Measurements from ENCODE around the gene OOSP1.
"Not testable (repeated sequence)": the region's sequence is repeated elsewhere in the genome, so short reads cannot be mapped to it uniquely, and the experiment has no call there.

Gene OOSP1

DNA sequence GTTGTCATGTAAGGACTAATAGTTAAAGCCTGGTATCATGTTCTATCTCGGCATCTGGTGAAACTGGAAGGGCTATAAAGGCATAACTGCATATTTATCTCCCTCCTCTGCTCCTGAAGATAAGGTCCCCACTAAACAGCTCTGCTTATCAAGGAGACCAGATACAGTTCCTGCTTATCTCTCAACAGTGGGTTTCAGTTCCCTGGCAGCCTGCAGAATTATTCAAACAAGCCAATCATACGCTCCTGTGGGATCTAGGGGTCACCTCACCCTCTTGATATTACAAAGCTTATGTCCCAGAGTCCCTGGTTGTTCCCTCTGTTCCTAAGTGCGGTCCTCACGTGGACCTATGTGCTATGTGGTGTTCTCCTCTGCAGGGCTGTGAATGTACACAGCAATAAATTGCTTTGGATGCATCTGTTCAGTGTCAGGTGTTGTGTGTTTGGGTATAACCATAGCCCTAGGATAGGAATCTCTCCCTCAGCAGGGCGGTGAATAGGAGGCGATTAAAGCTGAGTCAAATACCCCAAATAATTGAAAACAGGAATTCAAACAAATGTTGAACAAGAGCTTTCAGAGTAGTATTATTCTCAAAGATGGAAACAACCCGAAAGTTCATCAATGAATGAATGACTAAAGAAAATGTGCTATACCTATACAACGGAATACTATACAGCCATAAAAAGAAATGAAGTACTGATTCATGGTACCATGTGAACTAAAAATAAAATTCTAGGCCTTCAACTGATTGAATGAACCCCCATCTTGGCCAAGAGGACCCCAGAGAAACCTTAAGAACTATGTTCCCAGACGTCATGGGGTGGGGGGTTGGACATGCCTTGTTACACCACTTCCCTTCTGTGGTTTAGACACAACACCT lies 22.5 kb downstream of the OOSP1 start:
- DNase-seq: no peak

GRCh38 chr11:59962107-59962482 lies 23.9 kb downstream of the OOSP1 start:
- DNase-seq: no peak

DNA sequence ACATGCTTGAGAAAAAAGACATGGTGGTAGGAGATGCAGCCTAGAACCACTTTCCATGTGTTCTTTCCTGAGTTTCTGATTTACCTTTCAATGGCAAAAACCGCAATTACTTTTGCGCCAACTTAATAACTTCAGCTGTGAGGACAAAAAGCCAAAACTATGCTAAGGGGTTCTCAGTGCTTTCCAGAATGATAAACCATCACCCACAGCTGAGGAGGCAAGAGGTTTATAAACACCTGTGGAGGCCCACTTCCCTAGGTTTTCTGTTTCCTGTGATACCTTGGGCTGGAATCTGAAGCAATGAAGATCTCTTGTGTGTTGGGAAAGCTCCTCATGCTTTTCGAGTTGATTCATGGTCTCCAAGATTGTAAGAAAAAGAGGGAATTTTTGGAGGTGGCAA lies 25.5 kb downstream of the OOSP1 start, which contains the start of gene OOSP4A:
TSS of gene OOSP4A (plus strand) at position 301 of the 400 bp plus-strand sequence. CDS start at position 301, 0 bp downstream.
- no peak for DNase-seq

GRCh38 chr11:59965424-59965823 lies 27.2 kb downstream of the OOSP1 start:
- DNase-seq: no peak

- DNase-seq: no peak
Observed at GRCh38 chr11:59966201-59966600, 28.0 kb downstream of the OOSP1 start.

GRCh38 chr11:59967677-59968394 lies 29.6 kb downstream of the OOSP1 start:
- DNase-seq: no peak

- DNase-seq: no peak
Observed at GRCh38 chr11:59968395-59968783, 30.2 kb downstream of the OOSP1 start.

DNA sequence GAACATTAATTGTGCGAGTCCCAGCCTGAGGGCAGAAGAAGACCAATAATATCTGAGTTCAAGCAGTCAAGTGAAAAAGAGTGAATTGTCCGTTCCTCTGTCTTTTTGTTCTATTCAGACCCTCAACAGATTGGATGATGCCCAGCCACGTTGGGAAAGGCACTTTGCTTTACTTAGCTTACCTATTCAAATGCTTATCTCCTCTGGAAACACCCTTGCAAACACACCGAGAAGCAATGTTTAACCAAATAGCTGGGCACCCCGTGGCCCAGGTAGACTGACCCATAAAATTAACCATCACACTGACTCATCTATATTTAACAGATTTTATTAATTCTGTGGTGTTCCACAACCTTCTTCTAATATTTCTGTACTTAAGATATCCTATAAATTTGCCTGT lies 34.9 kb downstream of the OOSP1 start:
- no peak for DNase-seq

DNA sequence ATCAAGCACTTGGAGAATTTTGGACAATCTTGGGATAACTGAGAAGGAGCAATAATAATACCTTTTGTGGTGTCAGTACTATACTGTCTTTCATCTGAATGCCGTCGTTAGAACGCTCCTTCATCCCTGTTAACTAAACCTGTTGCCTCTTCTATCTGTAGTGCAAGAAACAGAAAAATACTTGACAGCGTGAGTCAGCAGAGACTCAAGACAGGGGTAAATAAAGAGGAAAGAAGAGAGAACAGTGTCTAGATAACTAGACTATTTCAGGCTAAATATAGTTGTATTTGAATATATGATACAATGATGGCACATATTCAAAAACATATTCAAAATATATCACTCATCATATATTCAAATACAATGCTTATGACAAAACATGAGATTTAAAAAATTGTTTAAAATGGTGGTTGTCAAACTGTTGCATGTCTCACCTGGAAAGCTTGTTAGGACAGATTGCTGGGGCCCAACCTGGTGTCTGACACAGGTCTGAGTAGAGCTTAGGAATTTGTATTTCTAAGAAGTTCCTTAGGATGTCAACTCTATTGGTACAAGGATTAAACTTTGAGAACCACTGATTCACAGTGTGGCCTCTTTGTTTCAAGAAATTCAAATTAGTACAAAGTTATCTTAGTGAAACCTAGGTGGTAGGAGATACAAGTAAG lies 43.0 kb downstream of the OOSP1 start:
- DNase-seq: no peak

DNA sequence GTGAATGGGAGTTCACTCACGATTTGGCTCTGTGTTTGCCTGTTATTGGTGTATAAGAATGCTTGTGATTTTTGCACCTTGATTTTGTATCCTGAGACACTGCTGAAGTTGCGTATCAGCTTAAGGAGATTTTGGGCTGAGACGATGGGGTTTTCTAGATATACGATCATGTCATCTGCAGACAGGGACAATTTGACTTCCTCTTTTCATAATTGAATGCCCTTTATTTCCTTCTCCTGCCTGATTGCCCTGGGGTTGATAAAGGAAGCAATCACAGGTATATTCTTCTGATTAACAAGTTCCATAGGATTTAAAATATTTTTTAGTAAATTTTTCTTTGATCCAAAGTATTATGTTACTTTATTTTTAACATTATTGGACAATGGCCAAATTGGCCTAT lies 43.8 kb downstream of the OOSP1 start:
- DNase-seq: not testable (repeated sequence)

DNA sequence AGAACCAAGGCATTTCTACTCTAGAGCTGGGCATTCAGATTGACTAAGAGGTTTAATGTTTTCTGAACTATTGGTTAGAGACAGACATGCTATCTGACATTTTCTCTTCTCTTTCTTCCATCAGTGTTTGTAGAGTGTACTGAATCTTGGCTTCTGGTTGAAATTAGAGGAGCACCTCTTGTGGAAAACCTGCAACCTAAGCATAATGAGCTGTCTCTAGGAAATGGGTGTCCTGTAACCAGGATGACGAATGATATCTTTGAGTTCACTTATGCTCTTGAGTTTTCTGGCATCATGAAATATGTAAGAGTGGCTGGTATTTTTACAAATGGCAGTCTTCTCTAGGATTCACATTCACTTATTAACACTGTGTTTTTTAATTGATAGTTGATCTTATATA lies 45.0 kb downstream of the OOSP1 start:
- DNase-seq: no peak

DNA sequence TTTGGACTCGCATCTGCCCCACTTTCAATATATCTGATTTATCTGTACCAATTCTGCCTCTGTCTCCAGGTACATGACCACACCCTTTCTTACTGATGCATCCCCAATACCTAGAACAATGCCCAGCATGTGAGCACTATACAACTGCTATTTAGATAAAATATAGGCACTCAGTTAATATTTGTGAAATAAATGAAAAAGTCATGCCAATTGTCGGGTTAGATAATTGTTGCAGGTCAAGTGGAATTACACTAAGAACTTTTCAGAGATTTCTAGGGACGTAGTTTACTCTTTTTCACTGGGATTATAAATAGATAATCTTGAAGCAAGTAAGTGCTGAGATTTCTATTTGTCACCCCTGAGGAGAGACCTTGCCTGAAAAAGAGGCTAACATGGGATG lies 46.1 kb downstream of the OOSP1 start:
- DNase-seq: no peak

DNA sequence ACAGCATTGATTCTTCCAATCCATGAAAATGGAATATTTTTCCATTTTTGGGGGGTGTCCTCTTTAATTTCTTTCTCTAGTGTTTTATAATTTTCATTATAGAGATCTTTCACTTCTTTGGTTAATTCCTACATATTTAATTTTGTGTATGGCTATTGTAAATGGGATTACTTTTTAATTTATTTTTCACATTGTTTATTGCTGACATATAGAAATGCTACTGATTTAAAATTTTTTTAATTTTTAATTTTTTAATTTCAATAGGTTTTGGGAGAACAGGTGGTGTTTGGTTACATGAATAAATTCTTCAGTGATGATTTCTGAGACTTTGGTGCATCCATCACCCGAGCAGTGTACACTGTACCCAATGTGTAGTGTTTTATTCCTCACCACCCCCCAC lies 52.2 kb downstream of the OOSP1 start:
- no peak for DNase-seq

DNA sequence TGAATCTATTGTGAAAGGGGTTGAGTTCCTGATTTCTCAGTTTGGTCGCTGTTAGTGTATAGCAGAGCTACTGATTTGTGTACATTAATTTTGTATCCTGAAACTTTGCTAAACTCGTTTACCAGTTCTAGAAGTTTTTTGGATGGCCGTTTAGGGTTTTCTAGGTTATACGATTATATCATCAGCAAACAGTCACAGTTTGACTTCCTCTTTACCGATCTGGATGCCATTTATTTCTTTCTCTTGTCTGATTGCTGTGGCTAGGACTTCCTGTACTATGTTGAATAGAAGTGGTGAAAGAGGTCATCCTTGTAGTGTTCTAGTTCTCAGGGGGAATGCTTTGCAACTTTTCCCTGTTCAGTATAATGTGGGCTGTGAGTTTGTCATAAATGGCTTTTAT lies 54.2 kb downstream of the OOSP1 start:
- no peak for DNase-seq

DNA sequence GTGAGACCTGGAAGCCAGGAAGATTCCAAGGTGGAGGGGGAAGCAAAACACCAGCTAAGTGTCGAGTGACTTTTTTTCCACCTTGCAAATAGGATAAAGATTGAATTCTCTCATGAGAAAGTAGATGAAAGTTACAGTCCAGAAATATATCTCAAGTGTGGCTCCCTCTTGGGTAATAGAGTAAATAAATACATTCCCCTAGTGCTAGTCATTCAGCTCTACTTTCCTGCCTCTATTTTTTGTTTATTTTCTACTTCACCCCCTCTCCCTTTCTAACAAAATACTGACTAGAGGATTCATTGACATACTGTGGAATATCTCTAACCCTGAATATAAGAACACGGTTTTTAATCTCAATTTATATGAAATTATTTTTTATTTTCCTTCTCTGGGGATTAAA lies 59.6 kb downstream of the OOSP1 start:
- no peak for DNase-seq

DNA sequence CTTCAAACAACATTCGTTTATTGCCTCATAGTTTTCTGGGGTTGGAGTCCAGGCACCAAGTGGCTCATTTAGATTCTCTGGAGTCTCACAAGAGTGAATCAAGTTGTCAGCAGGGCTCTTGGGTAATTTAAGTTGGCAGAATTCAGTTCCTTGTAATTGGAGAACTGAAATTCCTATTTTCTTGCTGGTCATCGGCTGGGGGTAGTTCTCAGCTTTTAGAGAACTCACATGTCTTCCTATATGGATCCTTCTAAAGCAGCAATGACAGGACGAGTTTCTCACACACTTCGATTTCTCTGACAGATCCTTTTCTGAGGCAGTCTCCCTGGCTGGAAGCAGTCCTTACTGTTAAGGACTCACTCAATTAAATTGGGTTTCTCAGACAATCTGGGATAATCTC lies 61.5 kb downstream of the OOSP1 start:
- DNase-seq: no peak

DNA sequence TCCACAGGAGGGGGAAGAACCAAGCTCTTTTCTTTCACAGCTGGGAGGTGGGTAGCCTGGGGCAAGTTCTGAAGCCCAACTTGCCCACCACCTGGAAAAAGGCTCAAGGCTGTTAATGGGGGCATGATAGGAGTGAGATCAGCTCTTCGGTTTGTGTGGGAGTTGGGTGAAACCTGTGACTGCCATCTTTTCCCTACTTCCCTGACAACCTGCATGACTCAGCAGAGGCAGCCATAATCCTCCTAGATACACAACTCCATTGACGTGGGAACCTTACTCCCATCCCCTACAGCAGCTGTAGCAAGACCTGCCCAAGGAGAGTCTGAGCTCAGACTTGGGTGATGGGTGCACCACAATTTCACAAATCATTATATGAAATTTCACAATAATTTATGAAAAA lies 65.5 kb downstream of the OOSP1 start:
- DNase-seq: no peak

GRCh38 chr11:60005360-60005759 lies 67.1 kb downstream of the OOSP1 start:
- no peak for DNase-seq
